Lower leg skin (tissue), 4 donors: ENCODE measurements around the gene TMEM131L. TPM values are rescaled to one million over a fixed set of nuclear protein-coding genes. Genes with fewer than 3 reads are reported as not detected.

ENCODE experiments used
- DNase-seq, 2 donors: peaks; one replicate each; pipeline ENCODE4 v3.0.0-alpha.2; 2019; ENCODE audit warnings: low spot score in 2 of 2
- H3K4me3 ChIP-seq: fragments of 200-600 bp; sonication (generic); 2 replicates; pipeline ENCODE4 v1.5.1; 2017; ENCODE audit warnings: mild to moderate bottlenecking, low read depth; ENCODE audit not compliant: poor library complexity, severe bottlenecking
- CTCF ChIP-seq, 3 donors: fragments of 450-650 bp; IDR thresholded peaks; one replicate each; pipeline ENCODE4 v1.5.1; 2016; ENCODE audit warnings: antibody characterized with exemption in 3 of 3, mild to moderate bottlenecking in 3 of 3, moderate library complexity in 2 of 3
- POLR2A ChIP-seq, 2 donors: fragments of 450-650 bp; IDR thresholded peaks; one replicate each; pipeline ENCODE4 v1.6.1; 2016 to 2017; ENCODE audit warnings: antibody characterized with exemption in 2 of 2, mild to moderate bottlenecking in 1 of 2, moderate library complexity in 1 of 2
- WGBS, 2 donors: methylation state at CpG; one replicate each; pipeline ENCODE4 v1.1.5; 2018; 5-methylcytosine and 5-hydroxymethylcytosine counted together
- intact Hi-C: fragments of 100-400 bp; cut with DNase I; formaldehyde crosslinking; loops from one replicate; pipeline ENCODE4 v1.15.0; 2023; ENCODE audit warnings: low total_unique reads
- total RNA-seq, 4 donors: library from RNA; depleted of rRNA; stranded (reverse); fragments of >200 nt; gene quantifications; one replicate each; pipeline ENCODE4 v1.1.0, GENCODE V29; 2016

The TMEM131L gene
- total RNA-seq, 4 donors from 2014 or later = 8.3 to 15.9 (median 12.1) TPM

DNA sequence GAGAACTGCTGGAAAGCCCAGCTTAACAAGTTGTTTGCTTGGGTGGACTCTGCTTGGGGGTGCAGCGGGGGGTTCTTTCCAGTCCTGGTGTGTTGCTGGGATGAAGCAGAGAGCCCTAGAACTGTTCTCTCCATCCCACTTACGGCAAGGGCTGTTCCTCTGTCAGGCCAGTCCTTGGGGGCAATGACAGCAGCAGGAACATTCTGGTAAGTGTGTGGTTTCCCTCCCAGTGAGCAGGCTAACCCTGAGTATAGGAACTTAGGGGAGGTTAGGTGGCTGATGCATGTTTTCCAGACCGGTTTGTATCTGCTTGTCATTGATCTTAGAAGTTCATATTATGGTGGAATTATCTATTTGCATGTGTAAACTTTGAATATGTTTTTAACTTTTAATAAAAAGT lies 171.0 kb downstream of the TMEM131L start:
- H3K4me3 ChIP-seq = no peak overlapping the region
- intact Hi-C loops = loop anchor here (10.0 kb wide), 1 partner anchor 118 kb away; no protein-coding TSS in a partner anchor
- WGBS, 2 donors = 90 to 95% methylated on average over 3 of the region's 3 CpGs
- TF ChIP-seq POLR2A (IDR thresholded peaks at IDR 0.05) (no peak), CTCF (IDR thresholded peaks at IDR 0.05) (no peak)
- DNase-seq = no peak

GRCh38 chr4:153638011-153638410 lies 171.9 kb downstream of the TMEM131L start:
- H3K4me3 ChIP-seq = no peak overlapping the region
- no peak for DNase-seq
- 96% methylated on average over 8 of the region's 8 CpGs for WGBS, 2 donors
- no peak for TF ChIP-seq CTCF (IDR thresholded peaks at IDR 0.05)
- no peak for TF ChIP-seq POLR2A (IDR thresholded peaks at IDR 0.05)
- intact Hi-C loops = loop anchor here (10.0 kb wide), 1 partner anchor 117 kb away; no protein-coding TSS in a partner anchor

GRCh38 chr4:153638999-153639398 lies 172.8 kb downstream of the TMEM131L start:
- DNase-seq = no peak
- H3K4me3 ChIP-seq = no peak overlapping the region
- intact Hi-C loops = loop anchor here (10.0 kb wide), 1 partner anchor 116 kb away; no protein-coding TSS in a partner anchor
- TF ChIP-seq CTCF (IDR thresholded peaks at IDR 0.05) (no peak), POLR2A (IDR thresholded peaks at IDR 0.05) (no peak)
- WGBS, 2 donors = 87 to 90% methylated on average over 3 of the region's 3 CpGs

GRCh38 chr4:153639833-153640802 lies 174.0 kb downstream of the TMEM131L start:
- H3K4me3 ChIP-seq = no peak overlapping the region
- WGBS, 2 donors = 83 to 86% methylated on average over 23 of the region's 23 CpGs
- intact Hi-C loops = loop anchor here (10.0 kb wide), 1 partner anchor 115 kb away; no protein-coding TSS in a partner anchor
- no peak for TF ChIP-seq CTCF (IDR thresholded peaks at IDR 0.05)
- no peak for TF ChIP-seq POLR2A (IDR thresholded peaks at IDR 0.05)
- DNase-seq = no peak

DNA sequence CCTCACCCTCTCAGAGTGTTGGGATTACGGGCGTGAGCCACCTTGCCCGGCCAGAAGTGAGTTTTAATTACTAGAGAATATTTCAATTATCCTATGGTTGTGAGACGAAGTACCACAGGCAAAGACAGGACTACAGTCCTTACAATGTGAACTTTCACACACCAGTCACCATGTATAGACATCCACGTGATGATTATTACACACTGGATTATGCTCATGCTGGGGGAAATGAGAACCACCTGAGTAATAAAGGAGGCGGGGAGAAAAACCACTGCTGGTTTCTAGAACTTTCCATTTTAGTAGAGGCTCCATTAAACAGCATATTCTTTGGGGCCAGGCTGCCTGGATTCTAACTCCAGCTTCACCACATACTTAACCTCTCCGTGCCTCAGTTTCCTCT lies 175.4 kb downstream of the TMEM131L start:
- H3K4me3 ChIP-seq = no peak overlapping the region
- DNase-seq = no peak
- no peak for TF ChIP-seq CTCF (IDR thresholded peaks at IDR 0.05)
- TF ChIP-seq POLR2A (IDR thresholded peaks at IDR 0.05) = no peak
- intact Hi-C loops = no loop called here
- 79 to 81% methylated on average over 7 of the region's 7 CpGs for WGBS, 2 donors
